H1 (cell line): ENCODE measurements around the gene TRIM59. TPM values are rescaled to one million over a fixed set of nuclear protein-coding genes. Genes with fewer than 3 reads are reported as not detected.

Source experiments
- HDAC2 ChIP-seq, 2 experiments: fragments of 300-600 bp in 1 of 2; sonication (generic) in 1 of 2; IDR thresholded peaks; 2 replicates each; pipeline ENCODE4 v1.6.1; 2011 to 2012; ENCODE audit warnings: low read depth in 2 of 2, low read length in 2 of 2, mild to moderate bottlenecking in 2 of 2, moderate library complexity in 2 of 2, borderline replicate concordance in 1 of 2, inconsistent platforms in 1 of 2
- KDM4A ChIP-seq: IDR thresholded peaks from one replicate; pipeline ENCODE4 v1.7.1; 2012; ENCODE audit warnings: low read depth, mild to moderate bottlenecking, moderate library complexity, low read length, inconsistent platforms; ENCODE audit not compliant: severe bottlenecking
- RXRA ChIP-seq: IDR thresholded peaks from 2 replicates; pipeline ENCODE4 v1.6.1; 2011; ENCODE audit warnings: low read depth, mild to moderate bottlenecking, low read length, moderate library complexity; ENCODE audit not compliant: insufficient read depth
- polyA plus RNA-seq, 7 experiments: library from polyadenylated mRNA; depleted of rRNA in 3 of 7; stranded (reverse) in 5 of 7; unstranded in 2 of 7; fragments of >200 nt in 5 of 7; fragments of 200-250 nt in 2 of 7; gene quantifications; 1 replicate in 5 of 7; 2 replicates in 1 of 7; 4 replicates in 1 of 7; pipeline versions ENCODE4 v1.2.1 to v1.2.3, GENCODE V29; 2011 to 2013; ENCODE audit warnings: missing spikeins in 2 of 7, mixed read lengths in 2 of 7
- total RNA-seq: library from RNA; stranded (reverse); fragmentation: NEBNext Ultra II Directional; extraction: Animal tissue kit (Norgen Biotek cat#: 25700); gene quantifications from 2 replicates; pipeline ENCODE4 v1.2.1, GENCODE V29; 2021

Gene TRIM59
- total and polyA plus RNA-seq, 2 of the 8 experiments (the other 6 are each of a cell fraction or from before 2014, with no cell fraction given) = 11.6 to 53.4 TPM

DNA sequence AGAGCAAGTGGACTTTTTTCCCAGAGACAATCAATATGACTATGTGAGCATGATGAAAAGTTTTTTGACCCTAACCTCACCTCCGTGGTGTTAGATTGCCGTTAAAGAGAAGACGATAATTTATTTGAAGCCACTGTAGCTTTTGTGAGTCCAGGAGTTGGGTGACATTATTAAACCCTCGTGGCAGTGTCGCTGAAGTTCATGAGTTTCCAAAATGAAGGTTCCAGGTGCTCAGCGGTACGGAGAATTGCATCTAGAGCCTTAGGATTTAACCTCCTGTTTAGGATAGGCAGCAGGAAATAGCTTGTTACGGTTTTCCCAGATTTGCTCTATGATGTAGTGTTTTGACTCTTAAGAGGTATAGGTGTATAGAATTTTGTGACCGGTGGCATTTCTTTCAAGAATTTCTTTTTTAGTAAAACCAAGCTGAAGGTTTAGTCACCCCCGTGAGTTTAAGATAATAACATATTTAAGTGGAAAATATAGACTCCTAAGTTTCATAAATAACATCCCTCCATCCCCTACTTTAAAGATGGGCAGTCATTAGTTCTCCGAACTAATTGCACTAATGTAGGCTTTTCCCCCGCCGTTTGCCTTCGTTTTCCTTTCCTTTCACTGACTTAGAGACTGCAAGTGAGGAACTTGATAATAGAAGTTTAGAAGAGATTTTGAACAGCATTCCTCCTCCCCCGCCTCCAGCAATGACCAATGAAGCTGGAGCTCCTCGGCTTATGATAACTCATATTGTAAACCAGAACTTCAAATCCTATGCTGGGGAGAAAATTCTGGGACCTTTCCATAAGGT is 48.1 kb downstream of the TRIM59 start (continued):
- TF ChIP-seq KDM4A (no peak), HDAC2 (IDR thresholded peaks at IDR 0.05; ENCODE audit: borderline replicate concordance in 1 of 2, low read depth in 2 of 2, low read length in 2 of 2) (no peak), RXRA (no peak)
